ENCODE results near the gene SYNPR.

Gene SYNPR

GRCh38 chr3:63400246-63400860 is 122.2 kb downstream of the SYNPR start:
- no peaks in the 10 kb centered on the region for H3K4me1 ChIP-seq (ENCODE audit: low read length)

GRCh38 chr3:63405882-63406281 is 127.8 kb downstream of the SYNPR start:
- Histone ChIP-seq H3K9me3 (ENCODE audit: insufficient read depth, low read length) (no peaks in the 10 kb centered on the region), H3K4me2 (ENCODE audit: low read length) (no peak overlapping the region), H3K4me1 (ENCODE audit: low read length) (no peaks in the 10 kb centered on the region), H4K20me1 (ENCODE audit: insufficient read depth, low read length) (no peaks in the 10 kb centered on the region), H3K4me3 (ENCODE audit: low read length) (no peak overlapping the region), H3K9ac (ENCODE audit: low read length) (no peak overlapping the region), H3K36me3 (replicated peaks; ENCODE audit: low read depth, low read length) (no peaks in the 10 kb centered on the region), H3K27me3 (ENCODE audit: low read depth, low read length) (0 out of 2 replicates have a peak, but pooled peaks cover 2% of the 10 kb centered on the region), H2AFZ (ENCODE audit: low read depth, low read length) (no peak overlapping the region), H3K79me2 (ENCODE audit: low read length) (no peaks in the 10 kb centered on the region), H3K27ac (ENCODE audit: low read length) (no peak overlapping the region)
- TF ChIP-seq CTCF (IDR thresholded peaks at IDR 0.05; ENCODE audit: low read depth, low read length) (no peak; the same call in 1 of the 2 replicates), EZH2phosphoT487 (IDR thresholded peaks at IDR 0.05; ENCODE audit: low read depth) (no peak)

More at GRCh38 chr3:63400246-63400860, 122.2 kb downstream of the SYNPR start:
- Histone ChIP-seq H3K36me3 (replicated peaks; ENCODE audit: low read depth, low read length) (no peaks in the 10 kb centered on the region), H3K27me3 (ENCODE audit: low read depth, low read length) (0 out of 2 replicates have a peak, but pooled peaks cover 2% of the 10 kb centered on the region), H3K27ac (ENCODE audit: low read length) (no peak overlapping the region), H3K4me3 (ENCODE audit: low read length) (no peak overlapping the region), H3K9me3 (ENCODE audit: insufficient read depth, low read length) (no peaks in the 10 kb centered on the region), H3K9ac (ENCODE audit: low read length) (no peak overlapping the region), H3K79me2 (ENCODE audit: low read length) (no peaks in the 10 kb centered on the region), H4K20me1 (ENCODE audit: insufficient read depth, low read length) (no peaks in the 10 kb centered on the region), H3K4me2 (ENCODE audit: low read length) (no peak overlapping the region), H2AFZ (ENCODE audit: low read depth, low read length) (no peak overlapping the region)
- TF ChIP-seq EZH2phosphoT487 (IDR thresholded peaks at IDR 0.05; ENCODE audit: low read depth) (no peak), CTCF (IDR thresholded peaks at IDR 0.05; ENCODE audit: low read depth, low read length) (no peak)

GRCh38 chr3:63413523-63413922 is 135.4 kb downstream of the SYNPR start:
- H2AFZ ChIP-seq (ENCODE audit: low read depth, low read length), result no peak overlapping the region
- TF ChIP-seq EZH2phosphoT487 (IDR thresholded peaks at IDR 0.05; ENCODE audit: low read depth), result no peak
- no peak for TF ChIP-seq CTCF (IDR thresholded peaks at IDR 0.05; ENCODE audit: low read depth, low read length)
- H3K27ac ChIP-seq (ENCODE audit: low read length), result no peak overlapping the region
- H3K9me3 ChIP-seq (ENCODE audit: insufficient read depth, low read length), result no peaks in the 10 kb centered on the region
- H3K9ac ChIP-seq (ENCODE audit: low read length), result no peak overlapping the region
- no peak overlapping the region for H3K4me3 ChIP-seq (ENCODE audit: low read length)
- no peaks in the 10 kb centered on the region for H3K36me3 ChIP-seq (replicated peaks; ENCODE audit: low read depth, low read length)
- H3K4me2 ChIP-seq (ENCODE audit: low read length), result no peak overlapping the region
- no peaks in the 10 kb centered on the region for H4K20me1 ChIP-seq (ENCODE audit: insufficient read depth, low read length)
- H3K4me1 ChIP-seq (ENCODE audit: low read length), result no peaks in the 10 kb centered on the region
- 0 out of 2 replicates have a peak, but pooled peaks cover 4% of the 10 kb centered on the region for H3K27me3 ChIP-seq (ENCODE audit: low read depth, low read length)
- H3K79me2 ChIP-seq (ENCODE audit: low read length), result no peaks in the 10 kb centered on the region

- H2AFZ ChIP-seq (ENCODE audit: low read depth, low read length), result no peak overlapping the region
- no peaks in the 10 kb centered on the region for H3K36me3 ChIP-seq (replicated peaks; ENCODE audit: low read depth, low read length)
- no peak for TF ChIP-seq CTCF (IDR thresholded peaks at IDR 0.05; ENCODE audit: low read depth, low read length)
- TF ChIP-seq EZH2phosphoT487 (IDR thresholded peaks at IDR 0.05; ENCODE audit: low read depth), result no peak
- H3K4me2 ChIP-seq (ENCODE audit: low read length), result no peak overlapping the region
- no peaks in the 10 kb centered on the region for H3K79me2 ChIP-seq (ENCODE audit: low read length)
- no peaks in the 10 kb centered on the region for H3K9me3 ChIP-seq (ENCODE audit: insufficient read depth, low read length)
- no peak overlapping the region for H3K4me3 ChIP-seq (ENCODE audit: low read length)
- no peak overlapping the region for H3K9ac ChIP-seq (ENCODE audit: low read length)
- H4K20me1 ChIP-seq (ENCODE audit: insufficient read depth, low read length), result no peaks in the 10 kb centered on the region
- no peak overlapping the region for H3K27ac ChIP-seq (ENCODE audit: low read length)
- 0 out of 2 replicates have a peak, but pooled peaks cover 4% of the 10 kb centered on the region for H3K27me3 ChIP-seq (ENCODE audit: low read depth, low read length)
- no peaks in the 10 kb centered on the region for H3K4me1 ChIP-seq (ENCODE audit: low read length)
These were observed 136.5 kb downstream of the SYNPR start for GRCh38 chr3:63414607-63415006.
